HG03460 (cell line): ENCODE data around the gene ZNF280D.

Experiments used
- ATAC-seq: cut with Tn5 transposase; IDR thresholded peaks from one replicate; pipeline ENCODE4 v1.9.1; 2021; ENCODE audit not compliant: unreplicated experiment

ZNF280D gene

GRCh38 chr15:56653787-56654186 is 79.5 kb downstream of the ZNF280D start:
- no peak for ATAC-seq

GRCh38 chr15:56653107-56653506 is 80.2 kb downstream of the ZNF280D start:
- no peak for ATAC-seq

- ATAC-seq, result no peak
Observed at GRCh38 chr15:56648311-56648710, 85.0 kb downstream of the ZNF280D start.

DNA sequence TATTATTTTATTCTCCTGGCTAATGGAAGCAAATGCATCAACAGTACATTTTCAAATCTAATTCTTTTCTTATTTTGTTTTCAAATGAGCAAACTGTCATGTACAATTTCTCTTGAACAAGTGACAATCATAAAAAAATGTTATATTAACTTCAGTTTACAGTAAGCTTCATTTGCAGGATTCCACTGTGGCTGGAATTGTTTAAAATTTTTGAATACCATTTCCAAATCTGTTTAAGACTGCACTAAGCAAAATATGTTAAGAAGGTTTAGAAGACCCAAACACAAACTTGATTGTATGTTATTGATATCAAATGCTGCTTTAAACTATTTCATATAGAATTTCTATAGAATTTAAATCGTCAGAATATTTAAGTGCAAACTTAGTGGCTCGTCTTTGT is 92.8 kb downstream of the ZNF280D start:
- no peak for ATAC-seq

GRCh38 chr15:56640127-56640526 is 93.2 kb downstream of the ZNF280D start:
- ATAC-seq, result no peak

DNA sequence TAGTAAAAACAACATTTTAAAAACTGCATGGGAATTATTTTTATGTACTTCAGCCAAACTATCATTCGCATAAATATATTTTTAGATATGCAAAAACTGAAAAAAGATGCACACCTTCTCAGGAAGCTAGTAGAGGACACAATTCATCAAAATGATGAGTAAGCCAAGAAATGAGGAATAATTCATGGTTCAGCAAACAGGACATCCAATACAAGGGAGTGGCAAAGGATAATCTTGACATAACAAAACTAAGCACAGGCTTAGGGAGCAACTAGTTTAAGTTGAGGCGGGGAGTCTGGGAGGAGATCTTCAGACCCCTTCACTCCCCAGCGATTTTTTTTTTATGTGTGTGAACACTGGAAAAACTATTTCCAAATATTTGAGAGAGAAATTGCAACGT is 93.7 kb downstream of the ZNF280D start:
- ATAC-seq, result no peak

GRCh38 chr15:56631765-56632164 is 101.5 kb downstream of the ZNF280D start:
- ATAC-seq, result no peak

- no peak for ATAC-seq
Observed at GRCh38 chr15:56628893-56629532, 104.3 kb downstream of the ZNF280D start.

DNA sequence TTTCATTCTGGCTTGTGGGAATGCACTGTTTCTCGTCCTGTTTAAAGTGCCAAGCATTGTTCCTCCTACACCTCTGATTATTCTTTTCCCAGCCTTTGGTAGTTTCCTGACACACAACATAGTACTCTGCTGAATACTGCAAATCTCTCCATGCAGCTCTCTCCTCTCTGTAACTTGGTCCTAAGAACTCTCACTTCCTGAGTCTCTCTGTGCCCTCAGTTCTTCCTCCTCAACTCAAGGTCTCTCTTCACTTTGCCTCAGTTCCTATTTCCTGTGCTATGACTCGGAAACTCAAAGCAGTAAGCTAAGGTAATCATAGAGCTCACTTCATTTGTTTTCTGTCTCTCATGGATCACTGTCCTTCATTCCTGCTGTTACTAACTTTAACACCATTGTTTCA is 113.4 kb downstream of the ZNF280D start:
- ATAC-seq, result no peak

GRCh38 chr15:56617628-56618027 is 115.7 kb downstream of the ZNF280D start:
- ATAC-seq, result no peak

GRCh38 chr15:56616551-56616950 is 116.8 kb downstream of the ZNF280D start:
- ATAC-seq, result no peak

DNA sequence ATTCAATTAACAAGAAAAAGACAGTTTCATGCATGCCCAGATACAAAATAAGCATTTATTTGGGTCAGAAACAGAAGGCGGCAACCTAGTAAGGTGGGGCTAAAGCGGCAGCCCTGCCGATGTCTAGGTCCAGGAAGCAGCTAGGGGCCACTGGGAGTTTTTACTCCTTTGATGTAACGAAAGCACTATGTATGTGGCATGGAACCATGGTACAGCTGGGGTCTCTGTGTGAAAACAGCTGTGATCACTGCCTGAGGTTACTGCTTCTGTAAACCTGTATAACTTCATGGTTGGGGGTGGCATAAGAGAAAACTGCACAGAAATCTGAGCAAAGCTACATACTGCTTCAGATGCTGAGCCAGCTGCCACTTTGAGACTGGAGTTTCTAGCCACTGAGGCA is 119.5 kb downstream of the ZNF280D start:
- no peak for ATAC-seq

DNA sequence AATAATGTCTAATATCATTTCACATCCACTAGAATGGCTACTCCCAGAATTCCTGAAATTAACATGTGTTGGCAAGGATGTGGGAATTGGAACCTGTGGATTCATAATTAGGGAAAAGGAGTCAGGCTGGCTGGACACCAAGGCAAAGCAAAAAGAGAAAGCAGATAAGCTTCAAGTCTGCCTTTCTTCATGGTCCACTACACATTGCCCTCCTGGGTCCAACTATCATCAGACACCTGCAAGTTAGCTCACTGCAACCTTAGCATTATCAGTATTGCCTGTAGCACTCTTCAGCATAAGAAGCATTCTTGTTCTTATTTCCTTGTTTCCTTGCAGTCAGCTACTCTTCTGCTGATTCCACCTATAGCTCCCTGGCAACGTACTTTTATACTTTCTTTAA is 124.3 kb downstream of the ZNF280D start:
- ATAC-seq, result peak; percentile 43

GRCh38 chr15:56608140-56608778 is 125.0 kb downstream of the ZNF280D start:
- ATAC-seq, result peak; percentile 95

DNA sequence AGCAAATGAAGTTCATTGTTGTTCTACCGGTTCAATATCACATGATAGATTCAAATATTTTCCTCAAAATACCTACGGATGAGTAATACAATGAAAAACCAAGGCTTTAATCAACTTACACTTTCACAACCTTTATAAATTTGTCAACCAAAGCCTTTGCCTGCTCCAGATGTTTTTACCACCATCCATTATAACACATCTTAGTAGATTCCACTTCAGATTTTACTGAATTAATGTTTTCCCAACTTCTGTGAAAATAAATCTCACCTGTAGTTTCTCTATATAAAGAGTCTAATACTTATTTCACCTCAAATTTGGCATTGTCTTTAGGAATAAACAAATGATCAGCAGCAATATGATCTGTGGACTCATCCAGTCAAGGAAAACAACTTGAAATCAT is 131.1 kb downstream of the ZNF280D start:
- no peak for ATAC-seq

GRCh38 chr15:56600380-56600779 is 132.9 kb downstream of the ZNF280D start:
- ATAC-seq, result no peak

- no peak for ATAC-seq
Observed at GRCh38 chr15:56598991-56599390, 134.3 kb downstream of the ZNF280D start.

DNA sequence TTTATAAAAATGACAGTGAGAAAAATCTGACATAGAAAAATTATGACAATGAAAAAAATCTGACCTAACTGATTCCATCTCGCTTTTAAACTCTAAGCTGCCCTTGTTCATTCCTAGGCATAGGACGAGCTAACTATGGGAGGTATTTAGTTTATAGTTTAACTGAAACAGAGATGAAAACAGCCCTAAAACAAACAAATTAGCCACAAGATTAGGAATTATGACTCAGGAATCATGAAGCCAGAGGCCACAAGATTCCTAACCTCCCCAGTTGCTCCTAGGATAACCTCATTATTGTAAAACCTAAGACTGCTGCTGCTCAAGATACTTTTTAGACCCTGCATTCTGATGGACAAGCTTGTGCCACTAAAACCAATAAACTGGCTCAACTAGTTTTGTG is 145.6 kb downstream of the ZNF280D start:
- no peak for ATAC-seq

- no peak for ATAC-seq
Observed at GRCh38 chr15:56586206-56586605, 147.1 kb downstream of the ZNF280D start.

DNA sequence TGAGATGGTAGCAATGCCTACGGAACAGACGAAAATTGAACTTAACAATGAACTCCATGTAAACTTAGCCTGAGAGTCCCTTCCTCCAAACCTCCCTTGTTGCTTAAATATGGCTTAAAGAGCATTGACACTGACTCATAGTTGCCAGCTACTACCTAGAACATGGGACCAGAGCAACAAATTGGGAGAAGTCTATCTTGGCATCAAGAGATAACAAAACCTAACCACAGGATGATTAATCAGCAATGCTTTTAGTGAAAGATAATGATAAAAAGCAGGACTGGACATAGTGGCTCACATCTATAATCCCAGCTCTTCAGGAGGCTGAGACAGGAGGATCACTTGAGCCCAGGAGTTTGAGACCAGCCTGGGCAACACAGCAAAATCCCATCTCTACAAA is 150.5 kb downstream of the ZNF280D start:
- no peak for ATAC-seq
